ENCODE data around the gene MAP3K1. TPM values are rescaled to one million over a fixed set of nuclear protein-coding genes. Genes with fewer than 3 reads are reported as not detected.

MAP3K1 gene
- total RNA-seq = 1 to 10 TPM; 4.2 to 6.8 (median 5.4) TPM

GRCh38 chr5:56814963-56815657 lies at the start of gene MAP3K1:
Gene MAP3K1, plus strand, starts transcription at chr5:56815549. Its CDS starts 25 bp downstream, at chr5:56815574.
- Histone ChIP-seq H3K4me3 (peak within 1 kb of the TSS; percentile 66 to 82 (median 76)), H3K4me1 (peaks cover 28 to 38% of the 10 kb centered on the region in 2 donors), H3K36me3 (no peaks in the 10 kb centered on the region), H3K27ac (peak within 1 kb of the TSS; percentile 75 to 94 (median 84)), H3K27me3 (no peaks in the 10 kb centered on the region), H3K9me3 (no peaks in the 10 kb centered on the region)
- ATAC-seq (peak; percentile 79), DNase-seq (peak; percentile 24 to 55)
- TF ChIP-seq POLR2A (IDR thresholded peaks at IDR 0.05) = peak in 1 of 2 donors; percentile 13
- TF ChIP-seq, protein P1, sequence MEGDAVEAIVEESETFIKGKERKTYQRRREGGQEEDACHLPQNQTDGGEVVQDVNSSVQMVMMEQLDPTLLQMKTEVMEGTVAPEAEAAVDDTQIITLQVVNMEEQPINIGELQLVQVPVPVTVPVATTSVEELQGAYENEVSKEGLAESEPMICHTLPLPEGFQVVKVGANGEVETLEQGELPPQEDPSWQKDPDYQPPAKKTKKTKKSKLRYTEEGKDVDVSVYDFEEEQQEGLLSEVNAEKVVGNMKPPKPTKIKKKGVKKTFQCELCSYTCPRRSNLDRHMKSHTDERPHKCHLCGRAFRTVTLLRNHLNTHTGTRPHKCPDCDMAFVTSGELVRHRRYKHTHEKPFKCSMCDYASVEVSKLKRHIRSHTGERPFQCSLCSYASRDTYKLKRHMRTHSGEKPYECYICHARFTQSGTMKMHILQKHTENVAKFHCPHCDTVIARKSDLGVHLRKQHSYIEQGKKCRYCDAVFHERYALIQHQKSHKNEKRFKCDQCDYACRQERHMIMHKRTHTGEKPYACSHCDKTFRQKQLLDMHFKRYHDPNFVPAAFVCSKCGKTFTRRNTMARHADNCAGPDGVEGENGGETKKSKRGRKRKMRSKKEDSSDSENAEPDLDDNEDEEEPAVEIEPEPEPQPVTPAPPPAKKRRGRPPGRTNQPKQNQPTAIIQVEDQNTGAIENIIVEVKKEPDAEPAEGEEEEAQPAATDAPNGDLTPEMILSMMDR (IDR thresholded peaks at IDR 0.05 in 4 of 5, conservative IDR thresholded peaks at IDR 0.05 in 1 of 5) = no peak
- in situ Hi-C loops (cut with MboI; ENCODE audit: low sequenced_read_pairs in 4 of 4) = no loop called here
- intact Hi-C loops (cut with DNase I; ENCODE audit: low total_unique reads) = loop anchor here (2.0 to 5.0 kb wide), 3 partner anchors 92 to 820 kb away; partner anchors contain the start of genes IL6ST, MIER3 and SETD9

GRCh38 chr5:56766926-56767325 lies 48.4 kb upstream of the MAP3K1 start:
- in situ Hi-C loops (cut with MboI; ENCODE audit: low sequenced_read_pairs in 4 of 4) = no loop called here
- Histone ChIP-seq H3K27me3 (no peaks in the 10 kb centered on the region), H3K9me3 (no peaks in the 10 kb centered on the region), H3K27ac (no peak overlapping the region), H3K4me3 (no peak overlapping the region), H3K4me1 (no peaks in the 10 kb centered on the region), H3K36me3 (no peaks in the 10 kb centered on the region)
- intact Hi-C loops (cut with DNase I; ENCODE audit: low total_unique reads) = no loop called here
- DNase-seq (no peak), ATAC-seq (no peak)
- TF ChIP-seq, protein P1 (IDR thresholded peaks at IDR 0.05 in 4 of 5, conservative IDR thresholded peaks at IDR 0.05 in 1 of 5) = no peak
- no peak for TF ChIP-seq POLR2A (IDR thresholded peaks at IDR 0.05)

DNA sequence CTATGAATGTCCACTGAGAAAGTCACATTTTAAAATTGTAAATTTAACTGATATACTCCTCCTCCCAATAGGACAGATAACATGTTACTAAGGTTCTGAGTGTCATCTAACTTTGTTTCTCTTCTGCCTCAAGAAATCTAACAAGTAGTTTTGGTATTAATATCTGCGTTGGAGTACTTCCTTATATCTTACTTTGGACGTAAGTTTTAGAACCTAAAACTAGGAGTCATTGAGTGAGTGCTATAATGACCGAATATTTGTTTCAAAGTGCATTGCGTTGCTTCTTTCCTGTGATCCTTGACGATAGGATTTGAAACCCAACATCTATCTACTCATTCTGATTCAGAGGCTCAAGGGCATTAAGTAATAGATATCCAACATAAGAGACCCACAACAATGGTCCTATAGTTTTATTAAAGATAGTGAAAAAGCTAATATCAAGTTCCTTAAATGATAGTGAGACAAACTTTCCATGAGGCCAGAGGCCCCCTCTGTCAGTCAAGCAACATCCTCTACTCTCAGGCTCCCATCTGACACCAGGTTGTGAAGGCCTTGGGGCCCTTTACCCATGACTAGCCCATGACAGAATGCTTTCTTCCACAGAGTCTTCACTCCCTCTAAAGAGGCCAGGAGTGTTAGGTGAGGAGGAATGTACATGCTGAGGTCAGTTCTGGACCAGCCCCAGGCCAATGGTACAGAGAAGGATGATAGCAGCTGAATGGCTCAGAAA lies 45.3 kb upstream of the MAP3K1 start:
- Histone ChIP-seq H3K4me1 (no peaks in the 10 kb centered on the region), H3K27ac (no peak overlapping the region), H3K27me3 (no peaks in the 10 kb centered on the region), H3K4me3 (no peak overlapping the region), H3K9me3 (no peaks in the 10 kb centered on the region), H3K36me3 (no peaks in the 10 kb centered on the region)
- DNase-seq (no peak), ATAC-seq (no peak)
- in situ Hi-C loops (cut with MboI; ENCODE audit: low sequenced_read_pairs in 4 of 4) (no loop called here), intact Hi-C loops (cut with DNase I; ENCODE audit: low total_unique reads) (no loop called here)
- no peak for TF ChIP-seq POLR2A (IDR thresholded peaks at IDR 0.05)
- TF ChIP-seq, protein P1 (IDR thresholded peaks at IDR 0.05 in 4 of 5, conservative IDR thresholded peaks at IDR 0.05 in 1 of 5) = no peak

DNA sequence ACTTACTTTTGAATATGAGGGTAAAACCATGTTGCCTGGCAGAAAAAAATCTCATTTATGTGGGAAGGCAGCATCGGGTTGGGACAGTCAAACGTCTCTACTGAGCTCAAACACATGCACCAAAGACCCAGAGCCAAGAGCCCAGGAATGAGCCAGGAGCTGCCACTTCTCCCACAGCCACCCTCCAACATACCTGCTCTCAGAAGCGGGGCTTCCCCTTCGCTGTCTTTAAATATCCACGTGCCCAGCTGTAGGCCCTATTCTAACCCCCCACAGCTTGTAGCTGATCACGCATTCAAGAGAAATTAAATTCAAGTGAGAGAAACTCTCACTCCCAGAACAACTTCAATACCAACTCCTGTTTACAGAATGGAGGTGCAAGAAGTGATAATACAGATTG lies 42.6 kb upstream of the MAP3K1 start:
- in situ Hi-C loops (cut with MboI; ENCODE audit: low sequenced_read_pairs in 4 of 4) = no loop called here
- Histone ChIP-seq H3K9me3 (no peaks in the 10 kb centered on the region), H3K4me3 (no peak overlapping the region), H3K4me1 (no peaks in the 10 kb centered on the region), H3K27ac (no peak overlapping the region), H3K36me3 (no peaks in the 10 kb centered on the region), H3K27me3 (no peaks in the 10 kb centered on the region)
- intact Hi-C loops (cut with DNase I; ENCODE audit: low total_unique reads) = no loop called here
- no peak for DNase-seq
- no peak for ATAC-seq
- no peak for TF ChIP-seq POLR2A (IDR thresholded peaks at IDR 0.05)
- TF ChIP-seq, protein P1 (IDR thresholded peaks at IDR 0.05 in 4 of 5, conservative IDR thresholded peaks at IDR 0.05 in 1 of 5) = no peak
